HG02610 (cell line): Measurements from ENCODE around the gene COX4I1.

Experiments used
- ATAC-seq: cut with Tn5 transposase; IDR thresholded peaks from one replicate; pipeline ENCODE4 v1.9.1; 2021; ENCODE audit warnings: mild to moderate bottlenecking, moderate library complexity; ENCODE audit not compliant: unreplicated experiment

The COX4I1 gene

DNA sequence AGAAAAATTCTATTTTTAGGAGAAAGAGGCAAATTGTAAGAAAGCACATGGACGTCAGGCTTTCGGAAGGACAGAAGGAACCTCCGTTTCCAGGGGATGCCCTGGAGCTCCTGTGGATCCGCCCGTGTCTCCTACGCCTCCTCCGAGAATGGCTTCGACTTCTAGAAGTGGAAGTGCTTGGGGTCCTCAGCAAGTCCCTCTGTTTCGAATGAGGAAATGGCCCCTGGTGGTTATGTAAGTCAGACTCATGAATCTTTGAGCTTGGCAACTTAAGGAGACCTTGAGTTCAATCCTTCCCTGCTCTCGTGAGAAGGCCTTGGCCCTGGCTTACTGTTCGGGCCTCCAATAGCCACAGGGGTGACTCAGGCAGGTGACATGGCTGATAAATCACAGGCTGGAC, 38.9 kb downstream of the COX4I1 start:
- no peak for ATAC-seq

DNA sequence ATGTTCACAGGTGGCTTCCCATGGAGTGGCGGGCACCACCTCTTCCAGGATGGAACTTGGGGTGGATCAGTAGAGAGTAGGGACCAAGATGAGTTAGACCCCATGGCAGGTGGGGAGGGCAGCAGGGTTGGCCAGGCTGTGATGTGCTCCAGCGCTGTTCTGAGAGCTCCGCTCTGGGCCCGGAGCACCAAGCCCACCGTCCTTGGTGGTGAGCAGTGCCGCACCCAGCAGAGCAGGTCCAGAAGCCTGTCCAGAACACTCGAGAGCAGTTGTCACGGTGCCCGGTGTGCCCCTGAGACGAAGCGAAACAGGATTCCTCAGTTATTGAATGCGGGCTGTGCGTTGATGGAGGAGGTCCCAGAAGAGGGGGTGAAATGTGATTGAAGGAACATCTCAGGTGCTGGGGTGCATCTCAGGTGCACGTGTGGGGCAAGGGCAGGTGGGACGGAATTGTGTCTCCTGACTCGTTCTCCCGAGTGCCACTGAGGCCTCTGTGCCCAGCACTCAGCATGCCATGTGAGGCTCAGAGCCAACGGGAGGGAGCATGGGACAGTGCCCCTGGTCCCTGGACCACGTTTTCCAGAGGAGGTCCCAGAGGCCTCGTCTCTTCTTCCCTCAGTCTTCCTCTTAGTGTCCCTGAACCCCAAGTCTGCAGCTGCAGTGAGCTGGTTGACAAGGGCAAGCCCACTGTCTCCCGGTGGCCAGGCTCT, 39.5 kb downstream of the COX4I1 start:
- no peak for ATAC-seq

DNA sequence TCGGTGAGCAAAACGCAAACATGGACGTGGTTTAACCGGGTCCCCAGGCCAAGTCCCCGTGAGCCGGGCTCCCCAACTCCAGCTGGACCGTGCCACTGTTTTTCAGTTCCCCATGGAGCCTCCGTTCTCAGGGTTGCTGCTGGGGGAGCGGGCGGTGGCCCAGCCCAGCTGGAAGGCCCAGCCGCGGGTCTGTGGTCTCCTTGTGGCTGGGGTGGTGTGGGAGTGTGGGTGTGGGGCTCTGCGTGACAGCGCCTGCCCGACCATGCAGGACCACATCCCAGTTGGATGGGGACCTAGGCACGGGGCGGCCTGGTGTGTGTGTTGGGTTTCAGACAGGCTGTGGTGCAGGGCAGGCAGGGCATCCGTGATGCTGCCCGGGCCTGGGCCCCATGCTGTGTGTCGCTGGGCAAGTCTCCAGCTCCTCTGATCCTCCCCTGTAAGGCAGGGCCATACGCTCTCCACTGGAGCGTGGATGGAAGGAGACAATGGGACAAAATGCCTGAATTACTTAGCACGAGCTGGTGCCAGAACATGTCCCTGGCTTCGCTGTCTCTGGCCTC, 40.3 kb downstream of the COX4I1 start:
- no peak for ATAC-seq

DNA sequence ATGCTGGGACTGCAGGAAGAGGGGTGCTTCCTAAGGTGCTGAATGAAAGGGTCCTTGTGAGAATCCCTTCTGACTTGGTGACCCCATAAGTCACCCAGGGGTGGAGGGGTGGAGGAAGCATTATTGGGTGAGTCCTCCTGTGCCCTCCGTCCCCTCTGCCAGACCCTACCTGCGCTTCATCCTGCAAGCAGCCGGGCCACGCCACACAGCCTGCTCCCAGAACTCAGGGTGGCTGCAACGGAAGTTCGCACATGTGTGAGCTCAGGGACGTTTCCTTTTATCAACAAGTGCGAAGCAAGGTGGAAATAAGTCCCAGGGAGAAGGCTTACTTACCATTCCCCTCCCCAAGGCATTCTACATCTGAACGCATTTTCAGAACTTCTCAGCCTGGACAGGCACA, 40.9 kb downstream of the COX4I1 start:
- ATAC-seq: no peak

DNA sequence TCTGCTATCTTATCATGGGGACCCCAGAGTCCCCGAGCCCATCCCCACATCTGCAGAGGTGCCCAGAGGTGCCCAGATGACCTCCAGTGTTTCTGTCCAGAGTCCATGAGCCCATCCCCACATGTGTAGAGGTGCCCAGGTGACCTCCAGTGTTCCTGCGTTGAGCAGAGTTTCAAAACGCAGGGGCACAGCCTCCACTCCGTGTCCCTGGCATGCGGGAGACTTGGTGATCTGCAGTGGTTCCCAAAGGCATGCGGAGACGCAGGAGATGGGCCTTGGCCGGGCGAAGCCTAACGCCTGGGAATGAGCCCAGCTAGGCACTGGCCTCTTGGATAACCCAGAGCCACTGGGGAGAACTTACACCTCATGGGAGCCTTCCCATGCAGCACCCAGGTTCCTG, 41.3 kb downstream of the COX4I1 start:
- ATAC-seq: no peak

DNA sequence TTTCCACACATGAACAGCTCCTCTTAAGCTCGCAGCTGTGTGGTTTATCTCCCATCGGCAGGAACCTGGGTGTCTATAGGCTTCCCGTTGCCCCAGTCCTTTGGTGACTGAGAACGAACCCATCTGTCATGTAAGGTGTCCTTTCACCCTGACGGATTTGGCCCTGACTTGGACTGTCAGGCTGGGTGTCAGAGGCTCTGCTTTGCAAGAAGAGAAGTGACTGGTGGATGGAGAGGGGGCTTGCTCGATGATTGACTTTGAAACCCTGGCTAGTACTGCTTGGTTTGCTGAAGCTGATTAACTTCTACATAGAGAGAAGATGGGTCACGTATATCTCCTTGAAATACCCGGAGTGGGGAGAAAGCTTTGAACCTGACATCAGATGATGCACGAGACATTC, 42.9 kb downstream of the COX4I1 start:
- ATAC-seq: no peak

DNA sequence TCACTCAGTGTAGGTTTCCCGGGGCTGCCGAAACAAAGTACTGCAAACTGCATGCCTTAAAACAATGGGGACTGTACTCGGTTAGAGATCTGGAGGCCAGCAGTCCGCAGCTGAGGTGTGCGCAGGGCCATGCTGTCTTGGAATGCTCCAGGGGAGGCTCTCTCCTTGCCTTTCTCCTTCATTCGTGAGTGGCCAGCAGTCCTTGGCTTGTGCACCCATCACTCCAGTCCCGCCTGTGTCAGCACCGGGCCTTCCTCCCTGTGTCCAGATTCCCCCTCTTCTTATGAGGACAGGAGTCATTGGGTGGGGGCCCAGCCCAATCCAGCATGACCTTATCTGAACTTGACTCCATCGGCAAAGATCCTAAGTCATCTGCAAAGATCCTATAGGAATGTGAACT, 43.4 kb downstream of the COX4I1 start:
- ATAC-seq: no peak

DNA sequence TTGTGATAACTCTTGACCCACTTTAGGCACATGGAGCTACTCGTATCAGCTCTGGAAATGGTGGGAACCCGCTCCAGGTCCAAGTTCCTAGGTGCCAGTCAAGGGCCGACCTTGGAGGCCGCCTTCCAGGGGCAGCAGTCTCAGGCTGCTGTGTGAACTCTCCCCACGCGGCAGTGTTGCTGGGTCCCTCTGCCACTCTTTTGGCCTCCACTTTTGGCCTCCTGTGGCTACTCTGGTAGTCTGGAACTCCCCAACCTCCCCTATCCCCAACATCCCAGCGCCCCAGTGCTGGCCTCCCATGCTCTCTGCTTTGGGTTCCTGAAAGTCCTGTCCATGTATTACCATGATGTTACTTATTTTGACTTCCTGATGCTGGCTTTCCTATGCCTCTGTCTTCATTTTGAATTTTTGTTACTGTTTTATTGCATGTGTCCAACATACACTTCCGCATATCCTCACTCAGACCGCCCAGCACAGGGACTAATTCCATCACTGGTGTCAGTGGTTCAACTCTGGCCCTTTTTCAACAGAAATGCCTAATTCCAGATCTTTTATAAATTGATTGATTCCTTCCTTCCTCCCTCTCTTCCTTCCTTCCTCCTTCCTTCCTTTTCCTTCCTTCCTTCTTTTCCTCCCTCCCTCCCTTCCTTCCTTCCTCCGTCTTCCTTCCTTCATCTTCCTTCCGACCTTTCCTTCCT, 44.1 kb downstream of the COX4I1 start:
- no peak for ATAC-seq

DNA sequence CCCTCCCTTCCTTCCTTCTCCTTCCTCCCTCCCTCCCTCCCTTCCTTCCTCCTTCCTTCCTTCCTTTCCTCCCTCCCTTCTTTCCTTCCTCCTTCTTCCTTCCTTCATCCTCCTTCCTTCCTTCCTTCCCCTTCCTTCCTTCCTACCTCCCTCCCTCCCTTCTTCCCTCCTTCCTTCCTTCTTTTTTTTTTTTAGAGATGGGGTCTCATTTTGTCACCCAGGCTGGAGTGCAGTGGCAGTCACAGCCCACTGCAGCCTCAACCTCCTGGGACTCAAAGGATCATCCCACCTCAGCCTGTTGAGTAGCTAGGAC, 44.6 kb downstream of the COX4I1 start:
- ATAC-seq: no peak

DNA sequence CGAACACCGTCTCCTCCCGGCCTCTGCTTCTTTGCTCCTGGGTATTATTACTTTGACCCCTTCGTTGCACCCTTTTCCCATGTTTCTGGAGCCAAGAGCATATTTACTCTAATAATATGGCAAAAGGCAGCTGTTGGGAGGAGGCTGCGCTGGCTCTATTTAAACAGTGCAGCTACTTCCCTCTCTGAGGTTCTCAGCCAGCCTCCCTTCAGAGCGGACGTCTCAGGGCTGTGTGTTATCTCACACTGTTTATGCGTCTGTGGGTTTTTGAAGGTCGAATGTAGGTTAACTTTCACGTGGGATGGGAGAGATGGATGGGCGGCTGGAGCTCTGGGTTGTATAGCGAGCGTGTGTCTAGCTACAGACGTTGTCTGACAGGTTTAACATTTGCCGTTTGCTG, 45.3 kb downstream of the COX4I1 start:
- no peak for ATAC-seq

DNA sequence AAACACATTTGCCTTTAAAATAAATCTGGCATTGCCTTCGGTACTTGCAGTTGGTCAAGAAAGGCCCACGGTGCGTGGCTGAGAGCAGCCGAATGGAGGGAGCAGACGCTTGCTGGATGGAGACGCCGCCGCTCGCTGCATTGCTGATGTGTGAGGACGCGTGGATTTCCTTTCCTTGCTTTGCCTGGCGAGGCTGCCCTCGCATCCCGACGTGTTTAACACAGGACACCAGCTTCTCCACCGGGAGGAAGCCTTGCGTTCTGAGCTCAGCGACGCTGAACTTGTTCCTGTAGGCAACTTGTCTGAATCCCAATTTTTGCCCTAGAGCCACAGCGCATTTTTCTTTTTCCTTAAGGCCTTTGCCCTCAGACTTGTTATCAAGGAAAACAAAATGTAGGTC, 45.8 kb downstream of the COX4I1 start:
- ATAC-seq: no peak

DNA sequence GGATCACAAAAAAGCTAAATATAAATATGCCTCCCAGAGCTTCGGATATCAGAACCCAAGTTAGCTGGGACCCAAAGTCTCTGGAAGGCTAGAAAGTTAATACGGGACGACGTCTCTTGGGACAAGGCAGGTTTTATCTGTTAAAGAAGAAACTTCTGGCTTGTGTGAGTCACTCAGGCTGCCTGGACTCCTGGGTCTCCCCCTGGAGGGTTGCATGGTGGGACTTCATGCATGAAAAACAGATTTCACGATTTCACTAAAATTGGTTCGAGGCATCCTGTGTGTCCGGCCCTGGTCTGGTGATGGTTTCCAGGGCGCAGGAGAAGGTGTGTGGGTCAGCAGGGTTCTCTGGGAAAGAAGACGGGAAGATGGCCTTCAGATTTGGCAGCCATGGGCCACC, 47.0 kb downstream of the COX4I1 start:
- no peak for ATAC-seq

DNA sequence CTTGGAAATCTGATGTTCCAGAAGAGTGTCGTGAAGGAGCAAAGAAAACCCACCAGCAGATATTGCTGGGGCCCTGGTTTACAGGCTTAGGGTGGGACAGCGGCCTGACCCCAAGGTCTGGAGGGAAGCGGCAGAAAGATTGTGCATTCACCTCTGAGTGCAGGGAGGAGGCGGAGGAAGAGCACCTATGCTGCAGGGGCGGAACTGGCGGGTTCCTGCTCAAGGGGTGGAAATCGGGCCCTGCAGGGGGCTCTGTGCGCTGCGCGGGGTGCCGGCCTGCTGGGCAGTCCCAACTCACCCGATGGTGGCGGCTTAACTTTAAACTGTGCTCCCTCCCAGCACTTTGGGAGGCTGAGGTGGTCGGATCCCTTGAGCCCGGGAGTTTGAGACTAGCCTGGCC, 47.5 kb downstream of the COX4I1 start:
- no peak for ATAC-seq

DNA sequence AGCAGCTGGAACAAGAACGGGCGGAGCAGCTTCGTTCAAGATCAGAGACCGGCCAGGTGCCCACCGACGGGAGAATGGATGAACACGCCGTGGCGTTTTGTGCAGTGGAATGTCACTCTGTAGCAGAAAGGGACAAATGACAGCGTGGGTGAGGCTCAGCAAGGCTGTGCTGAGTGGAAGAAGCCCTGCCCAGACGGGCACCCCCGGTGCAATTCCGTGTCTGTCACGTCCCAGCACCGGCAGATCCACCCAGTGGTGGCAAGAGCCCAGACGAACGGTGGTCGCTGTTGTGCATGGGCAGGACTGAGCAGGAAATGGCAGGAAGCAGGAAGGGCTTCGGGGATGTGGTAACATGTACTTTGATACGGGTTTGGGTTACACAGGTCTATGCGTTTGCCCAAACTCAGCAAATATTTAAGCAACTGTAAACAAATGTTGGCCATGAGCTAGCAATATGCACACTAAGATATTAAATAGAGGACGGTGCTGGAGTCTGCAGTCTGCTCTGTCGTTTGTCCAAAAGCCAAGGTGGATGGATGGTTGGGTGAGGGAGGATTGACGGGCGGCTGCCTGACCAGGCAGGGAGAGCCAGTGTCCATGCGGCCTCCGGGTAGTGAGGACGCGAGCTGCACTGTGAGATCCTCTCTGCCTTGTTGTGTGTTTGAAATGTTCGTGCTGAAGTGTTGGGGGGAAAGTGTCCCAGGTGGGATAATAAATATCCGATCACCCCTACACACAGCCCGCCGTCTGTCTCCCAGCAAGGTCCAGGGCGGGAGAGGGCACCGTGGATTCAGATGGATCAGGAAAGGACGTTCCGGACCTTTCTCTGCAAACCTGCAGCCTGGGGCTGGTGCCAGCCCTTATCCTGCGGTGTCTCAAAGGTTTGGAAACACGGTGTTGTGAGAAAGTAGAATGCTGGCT, 48.4 kb downstream of the COX4I1 start:
- no peak for ATAC-seq

DNA sequence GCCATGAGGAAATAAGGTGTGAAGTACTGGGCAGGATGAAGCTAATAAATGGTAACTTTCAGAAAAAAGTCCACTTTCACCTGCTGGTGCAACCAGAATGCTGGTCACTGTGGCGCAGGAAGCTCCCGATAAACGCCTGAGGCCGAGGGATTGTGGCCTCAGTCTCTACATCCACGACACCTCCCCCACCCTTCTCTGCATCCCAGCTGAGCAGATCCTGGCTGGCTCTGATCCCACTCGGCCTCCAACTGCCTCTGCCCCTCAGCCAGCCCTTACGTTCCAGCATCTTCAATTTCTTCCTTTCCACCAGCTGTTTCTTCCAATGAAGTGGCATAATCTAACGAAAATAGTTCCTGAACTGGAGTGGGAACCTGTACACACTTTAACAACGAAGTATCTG, 49.5 kb downstream of the COX4I1 start:
- no peak for ATAC-seq

DNA sequence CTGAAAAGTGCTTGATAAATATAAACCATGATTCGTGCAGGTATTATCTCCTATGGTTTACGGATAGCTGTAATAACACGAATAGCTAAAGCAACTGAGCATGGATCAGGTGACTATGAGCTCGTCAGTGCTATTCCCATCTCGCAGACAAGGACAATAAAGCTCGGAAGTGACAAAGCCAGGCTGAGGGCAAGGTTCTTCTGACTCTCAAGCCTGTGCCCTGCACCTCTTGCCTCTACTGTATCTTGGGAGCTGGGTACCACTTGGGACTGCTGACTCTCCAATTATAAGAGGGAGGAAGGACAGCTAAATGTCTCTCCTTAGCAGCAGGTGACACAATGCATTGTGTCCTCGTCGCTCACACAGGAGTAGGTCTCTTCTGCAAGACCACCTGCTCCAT, 49.9 kb downstream of the COX4I1 start:
- ATAC-seq: no peak

DNA sequence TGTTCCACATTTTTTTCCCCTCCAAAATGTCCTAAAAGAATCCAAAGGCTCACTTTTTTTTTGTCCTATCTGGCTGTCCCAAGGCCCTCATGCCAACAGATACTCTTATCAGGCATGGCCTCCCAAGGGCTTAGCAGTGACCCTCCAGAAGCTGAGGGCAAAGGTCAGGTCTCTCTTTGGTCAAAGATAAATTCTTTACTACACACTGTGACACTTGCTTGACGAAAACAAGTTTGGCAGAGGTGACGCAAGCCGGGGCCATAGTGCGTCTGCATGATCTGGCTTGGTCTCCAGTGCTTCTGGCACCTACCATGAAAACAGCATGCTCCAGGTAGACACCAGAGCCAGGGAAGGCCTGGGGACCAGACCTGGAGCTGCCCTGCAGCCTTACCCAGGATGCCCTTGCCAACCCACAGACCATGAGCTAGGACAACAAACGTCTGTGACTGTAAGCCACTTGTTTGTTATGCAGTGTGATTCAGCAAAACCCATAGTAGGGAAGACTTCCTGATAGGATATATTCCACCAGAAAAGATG, 50.9 kb downstream of the COX4I1 start:
- ATAC-seq: no peak

DNA sequence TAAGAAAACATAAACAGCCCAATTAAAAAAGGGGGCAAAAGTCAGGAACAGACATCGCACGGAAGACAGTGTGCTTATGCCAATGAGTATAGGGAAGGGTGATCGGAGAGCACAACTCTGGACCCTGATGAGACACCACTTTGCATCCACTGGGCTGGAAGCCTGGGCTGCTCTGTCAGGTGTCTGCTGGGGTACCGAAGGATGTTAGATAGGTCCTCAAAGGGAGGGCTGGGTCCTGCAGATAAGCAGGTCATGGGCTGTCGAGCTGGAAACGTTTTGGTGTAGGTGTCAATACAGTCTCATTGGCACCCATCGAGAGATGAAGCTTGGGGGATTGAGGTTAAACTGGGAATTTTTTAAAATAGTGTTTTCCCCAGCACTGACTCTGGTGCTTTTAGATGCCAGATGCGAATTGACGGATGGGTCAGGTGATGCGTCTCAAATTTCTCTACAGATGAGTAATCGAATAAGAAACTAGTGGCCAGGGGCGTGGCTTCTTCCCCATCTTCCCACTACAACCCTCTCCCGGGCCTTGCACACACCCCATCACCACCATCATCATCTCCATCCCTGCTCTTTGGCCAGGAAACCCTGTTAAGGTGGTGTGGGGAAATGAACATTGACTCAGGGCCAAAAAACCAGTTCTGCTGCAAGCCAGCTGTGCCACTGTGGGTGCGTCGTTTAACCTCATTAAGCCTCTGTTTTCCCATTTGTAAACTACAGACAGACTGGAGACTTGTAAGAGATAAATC, 51.7 kb downstream of the COX4I1 start:
- ATAC-seq: no peak

DNA sequence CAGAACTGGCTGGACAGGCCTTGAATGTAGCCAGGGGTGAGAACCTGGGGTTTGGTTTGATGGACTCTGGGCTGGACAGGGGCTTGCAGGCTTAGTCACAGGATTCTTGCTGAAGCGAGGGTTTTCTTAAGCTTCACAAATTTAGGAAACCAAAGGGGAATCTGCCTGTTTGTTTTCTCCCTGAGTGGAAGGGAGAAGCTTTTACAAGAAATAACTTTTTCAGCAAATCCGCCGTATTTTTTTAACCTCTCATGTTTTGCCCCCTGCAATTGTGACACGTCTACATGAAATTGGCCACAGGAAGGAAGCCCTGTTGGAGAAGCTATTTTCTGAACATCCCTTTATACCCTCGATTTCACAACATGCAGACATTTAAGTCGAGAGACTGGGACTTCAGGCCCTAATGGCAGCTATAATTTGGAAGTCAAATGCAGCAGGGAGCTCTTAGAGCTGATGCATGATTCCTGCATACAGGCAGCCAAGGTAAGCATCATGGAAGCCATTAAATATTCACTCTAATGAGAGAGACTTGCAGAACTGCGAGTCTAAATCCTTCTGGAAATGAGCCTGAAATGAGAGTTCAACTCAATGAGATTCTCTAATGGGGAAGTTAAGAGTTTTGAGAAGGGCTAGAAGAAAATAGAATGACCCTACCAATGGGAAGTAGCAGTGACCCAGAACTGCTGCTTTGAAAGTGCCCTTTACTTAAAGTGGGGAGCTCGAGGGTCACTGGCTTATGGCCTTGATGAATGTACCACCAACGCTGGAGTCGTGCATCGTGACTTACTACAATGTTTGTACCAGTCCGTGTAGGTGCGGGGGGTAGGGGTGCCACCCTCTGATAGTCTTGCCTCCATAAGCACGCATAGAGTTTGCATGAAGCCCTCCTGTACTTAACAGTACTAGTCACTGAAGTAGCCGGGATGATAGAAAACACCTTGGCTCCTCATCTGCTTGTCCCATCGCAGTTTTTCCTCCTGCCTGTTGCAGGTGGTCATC, 54.4 kb downstream of the COX4I1 start:
- ATAC-seq: no peak
